ENCODE results near the gene LAMTOR3. TPM values are rescaled to one million over a fixed set of nuclear protein-coding genes. Genes with fewer than 3 reads are reported as not detected.

The LAMTOR3 gene
- total RNA-seq, 6 donors from 2014 or later, result 6.4 to 46.3 (median 40.9) TPM

- H3K9me3 ChIP-seq, result no peaks in the 10 kb centered on the region
- DNase-seq (no peak), ATAC-seq (ENCODE audit: low FRiP score in 2 of 2) (no peak)
- TF ChIP-seq POLR2A (IDR thresholded peaks at IDR 0.05) (no peak), EP300 (IDR thresholded peaks at IDR 0.05) (no peak), POLR2AphosphoS5 (IDR thresholded peaks at IDR 0.05) (no peak), CTCF (IDR thresholded peaks at IDR 0.05) (no peak)
- no peaks in the 10 kb centered on the region for H3K27me3 ChIP-seq
- WGBS, 2 donors, result 83 to 85% methylated on average over 2 of the region's 2 CpGs
- H3K36me3 ChIP-seq, result no peaks in the 10 kb centered on the region
- no peak overlapping the region for H3K4me3 ChIP-seq
- H3K27ac ChIP-seq, result no peak overlapping the region
- no peaks in the 10 kb centered on the region for H3K4me1 ChIP-seq
These were observed 33.7 kb downstream of the LAMTOR3 start for GRCh38 chr4:99860521-99860920.

- no peaks in the 10 kb centered on the region for H3K9me3 ChIP-seq
- H3K27me3 ChIP-seq, result no peaks in the 10 kb centered on the region
- no peak overlapping the region for H3K27ac ChIP-seq
- DNase-seq (no peak), ATAC-seq (ENCODE audit: low FRiP score in 2 of 2) (no peak)
- H3K36me3 ChIP-seq, result no peaks in the 10 kb centered on the region
- 93 to 94% methylated on average over 2 of the region's 2 CpGs for WGBS, 2 donors
- H3K4me3 ChIP-seq, result no peak overlapping the region
- no peaks in the 10 kb centered on the region for H3K4me1 ChIP-seq
- no peak for TF ChIP-seq POLR2AphosphoS5 (IDR thresholded peaks at IDR 0.05)
These were observed 34.6 kb downstream of the LAMTOR3 start for GRCh38 chr4:99859618-99860017.

- Histone ChIP-seq H3K36me3 (no peaks in the 10 kb centered on the region), H3K4me3 (no peak overlapping the region), H3K9me3 (no peaks in the 10 kb centered on the region), H3K27ac (peak overlapping the region; percentile 42 to 79 (median 67)), H3K4me1 (no peaks in the 10 kb centered on the region), H3K27me3 (no peaks in the 10 kb centered on the region)
- DNase-seq, result no peak
- ATAC-seq (ENCODE audit: low FRiP score in 2 of 2), result peak in 1 of 2 donors; percentile 54
- 47 to 56% methylated on average over 3 of the region's 3 CpGs for WGBS, 2 donors
- TF ChIP-seq EP300 (IDR thresholded peaks at IDR 0.05) (no peak), POLR2A (IDR thresholded peaks at IDR 0.05) (no peak), POLR2AphosphoS5 (IDR thresholded peaks at IDR 0.05) (no peak), CTCF (IDR thresholded peaks at IDR 0.05) (no peak)
These were observed 36.9 kb downstream of the LAMTOR3 start for GRCh38 chr4:99857307-99857706.

- TF ChIP-seq CTCF (IDR thresholded peaks at IDR 0.05), result no peak
- no peak for TF ChIP-seq POLR2A (IDR thresholded peaks at IDR 0.05)
- TF ChIP-seq EP300 (IDR thresholded peaks at IDR 0.05), result no peak
- TF ChIP-seq POLR2AphosphoS5 (IDR thresholded peaks at IDR 0.05), result no peak
- no peaks in the 10 kb centered on the region for H3K36me3 ChIP-seq
- peak; percentile 83 to 91 for ATAC-seq (ENCODE audit: low FRiP score in 2 of 2)
- no peaks in the 10 kb centered on the region for H3K27me3 ChIP-seq
- H3K27ac ChIP-seq, result peak overlapping the region; percentile 42 to 79 (median 67)
- no peaks in the 10 kb centered on the region for H3K4me1 ChIP-seq
- 42 to 52% methylated on average over 1 of the region's 1 CpG for WGBS, 2 donors
- DNase-seq, result no peak
- H3K4me3 ChIP-seq, result no peak overlapping the region
- H3K9me3 ChIP-seq, result no peaks in the 10 kb centered on the region
These were observed 38.1 kb downstream of the LAMTOR3 start for GRCh38 chr4:99856166-99856565.

- H3K36me3 ChIP-seq, result no peaks in the 10 kb centered on the region
- DNase-seq, result peak in 1 of 2 donors; percentile 28
- peak overlapping the region; percentile 42 to 79 (median 67) for H3K27ac ChIP-seq
- TF ChIP-seq CTCF (IDR thresholded peaks at IDR 0.05) (no peak), POLR2A (IDR thresholded peaks at IDR 0.05) (no peak), POLR2AphosphoS5 (IDR thresholded peaks at IDR 0.05) (no peak)
- H3K27me3 ChIP-seq, result no peaks in the 10 kb centered on the region
- no peaks in the 10 kb centered on the region for H3K9me3 ChIP-seq
- WGBS, 2 donors, result 55 to 61% methylated on average over 1 of the region's 1 CpG
- peak; percentile 69 to 76 for ATAC-seq (ENCODE audit: low FRiP score in 2 of 2)
- H3K4me1 ChIP-seq, result no peaks in the 10 kb centered on the region
- H3K4me3 ChIP-seq, result no peak overlapping the region
These were observed 38.5 kb downstream of the LAMTOR3 start for GRCh38 chr4:99855678-99856077.
